Upper lobe of right lung (tissue), 1 donor: ENCODE results near the gene PIK3C3. TPM values are rescaled to one million over a fixed set of nuclear protein-coding genes. Genes with fewer than 3 reads are reported as not detected.

Experiments
- ATAC-seq: fragments of 200-7000 bp; cut with Tn5 transposase; one replicate; pipeline ENCODE4 v1.9.1; 2020; ENCODE audit warnings: mild to moderate bottlenecking, moderate library complexity
- DNase-seq: peaks from one replicate; pipeline ENCODE4 v3.0.0-alpha.2; 2020
- H3K27ac ChIP-seq: fragments of 200-600 bp; one replicate; pipeline ENCODE4 v1.8.0; 2022
- H3K27me3 ChIP-seq: fragments of 200-600 bp; one replicate; pipeline ENCODE4 v1.8.0; 2022; ENCODE audit warnings: mild to moderate bottlenecking
- H3K36me3 ChIP-seq: fragments of 200-600 bp; one replicate; pipeline ENCODE4 v1.8.0; 2022
- H3K4me1 ChIP-seq: fragments of 200-600 bp; one replicate; pipeline ENCODE4 v1.8.0; 2022
- H3K4me3 ChIP-seq: fragments of 200-600 bp; one replicate; pipeline ENCODE4 v1.8.0; 2022; ENCODE audit warnings: mild to moderate bottlenecking
- H3K9me3 ChIP-seq: fragments of 200-600 bp; one replicate; pipeline ENCODE4 v1.8.0; 2022
- intact Hi-C: fragments of 100-400 bp; cut with DNase I; formaldehyde crosslinking; loops from one replicate; pipeline ENCODE4 v1.11.0; 2022
- total RNA-seq: library from RNA; stranded (reverse); fragmentation: NEBNext Ultra II Directional; extraction: Animal tissue kit (Norgen Biotek cat#: 25700); gene quantifications from one replicate; pipeline ENCODE4 v1.2.1, GENCODE V29; 2021
- TF ChIP-seq, protein P1 (sequence below): fragments of 200-600 bp; IDR thresholded peaks from one replicate; pipeline ENCODE4 v1.8.0; 2022; ENCODE audit warnings: antibody characterized with exemption
- donor health status: DM: no; HTN: yes; CAD: no; lungs with severe emphysema.

Gene PIK3C3
- total RNA-seq, 1 donor from 2014 or later, result 54.2 TPM

DNA sequence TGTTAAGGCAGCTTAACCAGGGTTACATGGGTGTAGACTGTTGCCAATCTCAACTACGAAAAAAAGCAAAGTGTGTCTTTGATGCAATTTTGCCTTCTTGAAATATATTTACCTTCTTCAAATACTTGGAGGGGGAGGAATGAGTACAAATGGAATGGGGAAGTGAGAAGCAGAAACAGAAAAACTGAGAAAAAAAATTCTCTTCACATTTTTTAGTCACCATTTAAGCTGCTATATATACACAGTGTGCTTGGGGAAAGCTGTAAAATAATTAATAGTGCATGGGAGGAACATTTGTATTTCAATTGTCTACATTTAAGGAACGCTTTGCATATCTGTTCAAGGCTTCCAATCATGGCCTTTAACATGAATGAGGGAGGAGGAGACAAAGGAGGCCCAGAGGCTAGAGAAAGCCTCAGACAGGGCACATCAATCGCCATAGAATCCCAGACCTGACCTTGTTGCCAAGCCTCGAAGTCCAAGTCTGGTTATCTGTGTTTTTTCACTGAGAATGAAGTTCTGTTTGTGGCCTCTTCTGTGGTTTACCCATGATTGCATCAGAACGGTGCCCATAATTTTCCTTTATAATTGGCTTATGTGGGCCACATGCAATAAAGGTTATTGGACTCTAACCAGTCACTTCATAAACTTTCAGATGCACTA lies 158.6 kb downstream of the PIK3C3 start:
- no peak for DNase-seq
- Histone ChIP-seq H3K27ac (peak overlapping the region; percentile 67), H3K4me1 (peaks cover 11% of the 10 kb centered on the region), H3K27me3 (no peaks in the 10 kb centered on the region), H3K9me3 (no peaks in the 10 kb centered on the region), H3K4me3 (no peak overlapping the region), H3K36me3 (no peaks in the 10 kb centered on the region)
- TF ChIP-seq, protein P1, sequence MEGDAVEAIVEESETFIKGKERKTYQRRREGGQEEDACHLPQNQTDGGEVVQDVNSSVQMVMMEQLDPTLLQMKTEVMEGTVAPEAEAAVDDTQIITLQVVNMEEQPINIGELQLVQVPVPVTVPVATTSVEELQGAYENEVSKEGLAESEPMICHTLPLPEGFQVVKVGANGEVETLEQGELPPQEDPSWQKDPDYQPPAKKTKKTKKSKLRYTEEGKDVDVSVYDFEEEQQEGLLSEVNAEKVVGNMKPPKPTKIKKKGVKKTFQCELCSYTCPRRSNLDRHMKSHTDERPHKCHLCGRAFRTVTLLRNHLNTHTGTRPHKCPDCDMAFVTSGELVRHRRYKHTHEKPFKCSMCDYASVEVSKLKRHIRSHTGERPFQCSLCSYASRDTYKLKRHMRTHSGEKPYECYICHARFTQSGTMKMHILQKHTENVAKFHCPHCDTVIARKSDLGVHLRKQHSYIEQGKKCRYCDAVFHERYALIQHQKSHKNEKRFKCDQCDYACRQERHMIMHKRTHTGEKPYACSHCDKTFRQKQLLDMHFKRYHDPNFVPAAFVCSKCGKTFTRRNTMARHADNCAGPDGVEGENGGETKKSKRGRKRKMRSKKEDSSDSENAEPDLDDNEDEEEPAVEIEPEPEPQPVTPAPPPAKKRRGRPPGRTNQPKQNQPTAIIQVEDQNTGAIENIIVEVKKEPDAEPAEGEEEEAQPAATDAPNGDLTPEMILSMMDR, result no peak
- intact Hi-C loops, result no loop called here
- peak; percentile 57 for ATAC-seq

DNA sequence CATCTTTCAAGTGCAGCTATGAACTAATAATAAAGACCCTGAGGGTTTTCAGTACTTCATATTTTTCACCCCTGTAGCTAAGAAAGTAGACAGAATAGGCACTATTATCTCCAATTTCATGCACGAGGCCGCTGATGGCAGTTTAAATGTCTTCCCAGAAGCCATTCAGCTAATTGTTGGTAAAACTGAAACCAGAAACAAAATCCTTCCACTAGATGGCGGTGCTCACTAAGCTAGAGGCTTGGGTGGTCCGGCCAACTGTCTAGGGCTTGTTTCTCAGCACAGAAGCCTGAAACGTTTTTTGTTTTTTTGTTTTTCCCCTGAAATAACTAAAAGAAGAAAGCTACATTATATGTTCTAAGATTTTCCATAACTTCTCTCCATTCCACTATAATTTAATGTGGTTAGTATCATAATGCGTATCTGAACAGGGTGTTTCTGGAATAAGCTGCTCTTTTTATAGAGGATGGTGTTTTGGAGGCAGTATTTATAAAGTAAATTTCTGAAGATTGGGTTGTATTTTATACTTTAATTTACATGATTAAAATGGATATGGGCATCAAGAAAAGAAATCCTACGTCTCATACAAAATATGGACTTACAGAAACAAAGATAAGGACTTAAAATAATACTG lies 159.4 kb downstream of the PIK3C3 start:
- peak; percentile 94 for ATAC-seq
- Histone ChIP-seq H3K4me1 (peaks cover 11% of the 10 kb centered on the region), H3K9me3 (no peaks in the 10 kb centered on the region), H3K27me3 (no peaks in the 10 kb centered on the region), H3K36me3 (no peaks in the 10 kb centered on the region), H3K27ac (peak overlapping the region; percentile 67), H3K4me3 (no peak overlapping the region)
- intact Hi-C loops, result no loop called here
- DNase-seq, result no peak
- TF ChIP-seq, protein P1, result peak; percentile 87

DNA sequence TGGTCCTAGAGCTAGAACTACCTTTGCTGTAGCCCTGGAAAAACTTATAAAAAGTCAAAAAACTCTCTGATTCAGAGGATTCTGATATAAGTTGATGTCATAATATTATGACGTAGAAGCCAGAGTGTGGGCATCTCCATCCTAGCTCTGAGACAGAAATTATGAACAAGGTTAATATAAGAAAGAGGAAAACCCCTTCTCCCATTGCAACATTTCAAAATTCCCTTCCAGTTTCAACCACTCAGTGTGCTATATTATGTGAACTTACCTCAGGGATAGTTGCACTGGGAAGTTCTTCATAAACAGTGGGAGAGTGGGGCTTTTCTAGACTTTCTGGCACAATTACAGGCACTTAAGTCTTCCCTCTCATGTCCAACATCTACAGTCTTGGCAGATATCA lies 171.6 kb downstream of the PIK3C3 start:
- H3K9me3 ChIP-seq, result no peaks in the 10 kb centered on the region
- no peak overlapping the region for H3K4me3 ChIP-seq
- ATAC-seq (no peak), DNase-seq (no peak)
- no peaks in the 10 kb centered on the region for H3K4me1 ChIP-seq
- H3K27me3 ChIP-seq, result no peaks in the 10 kb centered on the region
- TF ChIP-seq, protein P1, result no peak
- no peak overlapping the region for H3K27ac ChIP-seq
- H3K36me3 ChIP-seq, result no peaks in the 10 kb centered on the region
- intact Hi-C loops, result no loop called here

DNA sequence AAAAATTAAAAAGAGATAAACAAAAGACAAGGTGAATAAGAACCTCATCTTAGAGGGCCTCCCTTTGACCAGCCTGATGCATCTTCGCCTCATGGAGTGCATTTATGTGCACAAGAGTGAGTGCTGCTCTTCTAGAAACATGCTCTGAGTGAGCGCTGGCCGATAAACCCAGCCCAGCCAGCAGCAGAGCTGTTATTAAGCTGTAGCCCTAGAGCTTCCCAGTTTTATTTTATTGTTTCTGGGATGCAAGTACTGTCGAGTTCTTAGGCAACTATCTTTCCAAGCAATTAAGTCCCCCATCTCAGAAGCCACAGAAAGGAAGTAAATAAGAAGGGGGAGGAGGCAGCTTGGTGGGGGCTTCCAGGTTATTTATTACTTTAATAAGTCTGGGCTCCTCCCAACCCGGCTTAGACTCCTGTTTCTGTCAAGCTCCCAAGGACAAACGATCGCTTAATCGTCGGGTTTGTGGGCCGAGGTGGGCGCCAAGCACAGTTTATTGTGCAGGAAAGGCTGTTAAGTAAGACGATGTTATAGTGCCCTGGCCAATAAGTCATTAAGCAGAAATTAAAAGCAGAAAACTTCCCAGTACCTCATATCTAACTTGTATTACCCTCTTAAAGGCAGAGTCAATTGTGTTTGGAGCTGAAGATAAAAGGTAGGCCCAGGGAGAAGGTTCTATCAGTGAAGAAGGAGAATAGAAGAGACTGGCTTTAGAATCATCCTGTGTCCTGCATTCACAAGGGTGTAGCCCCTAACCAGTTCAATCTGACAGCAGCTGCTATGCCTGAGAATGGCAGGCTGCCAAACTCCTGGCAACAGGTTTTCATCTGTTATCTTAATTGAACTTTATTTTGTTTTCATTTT lies 176.3 kb downstream of the PIK3C3 start:
- H3K27me3 ChIP-seq, result no peaks in the 10 kb centered on the region
- no peak overlapping the region for H3K27ac ChIP-seq
- no peaks in the 10 kb centered on the region for H3K4me1 ChIP-seq
- H3K36me3 ChIP-seq, result no peaks in the 10 kb centered on the region
- no peak overlapping the region for H3K4me3 ChIP-seq
- no peak for DNase-seq
- intact Hi-C loops, result no loop called here
- TF ChIP-seq, protein P1, result no peak
- no peaks in the 10 kb centered on the region for H3K9me3 ChIP-seq
- ATAC-seq, result no peak

GRCh38 chr18:42131930-42132244 lies 176.9 kb downstream of the PIK3C3 start:
- DNase-seq, result no peak
- Histone ChIP-seq H3K4me1 (no peaks in the 10 kb centered on the region), H3K27me3 (no peaks in the 10 kb centered on the region), H3K4me3 (no peak overlapping the region), H3K27ac (no peak overlapping the region), H3K9me3 (no peaks in the 10 kb centered on the region), H3K36me3 (no peaks in the 10 kb centered on the region)
- TF ChIP-seq, protein P1, result no peak
- intact Hi-C loops, result no loop called here
- ATAC-seq, result no peak
